PC-3 (cell line): ENCODE results near the gene PRELID1. TPM values are rescaled to one million over a fixed set of nuclear protein-coding genes. Genes with fewer than 3 reads are reported as not detected.

Source experiments
- ATAC-seq: fragments of 200-7000 bp; cut with Tn5 transposase; 2 replicates; pipeline ENCODE4 v1.9.1; 2020; ENCODE audit warnings: mild to moderate bottlenecking, moderate library complexity
- BruUV-seq: library from RNA; stranded (reverse); fragments of 400-500 nt; replicated peaks from 2 replicates; lab custom pipeline; 2021; lab: Mats Ljungman, UMichigan
- CTCF ChIA-PET: fragments of 300-600 bp; sonication (Branson Sonifier 250); formaldehyde crosslinking; loops from one replicate; lab custom pipeline; 2022; ENCODE audit warnings: antibody characterized with exemption; lab: Charles Lee
- POLR2A ChIA-PET: fragments of 300-600 bp; sonication (Branson Sonifier 250); formaldehyde crosslinking; loops from one replicate; lab custom pipeline; 2022; ENCODE audit warnings: antibody characterized with exemption; ENCODE audit not compliant: unreplicated experiment; lab: Charles Lee
- DNase-seq: peaks from one replicate; pipeline ENCODE4 v3.0.0-alpha.2; 2015
- H2AFZ ChIP-seq: fragments of 300-600 bp; sonication (generic); 2 replicates; pipeline ENCODE4 v1.6.0; 2016; ENCODE audit warnings: antibody characterized with exemption, low read length
- H3F3A ChIP-seq: fragments of 300-600 bp; sonication (generic); one replicate; pipeline ENCODE4 v1.6.0; 2017; ENCODE audit warnings: antibody characterized with exemption, low read length, control low read depth, mild to moderate bottlenecking; ENCODE audit not compliant: unreplicated experiment
- H3K27ac ChIP-seq: fragments of 300-600 bp; sonication (generic); 2 replicates; pipeline ENCODE4 v1.5.1; 2016; ENCODE audit warnings: mild to moderate bottlenecking, low read length
- H3K27me3 ChIP-seq: fragments of 300-600 bp; sonication (generic); 2 replicates; pipeline ENCODE4 v1.6.1; 2016; ENCODE audit warnings: low read length, mixed read lengths
- H3K36me3 ChIP-seq: fragments of 300-600 bp; sonication (generic); 2 replicates; pipeline ENCODE4 v1.6.1; 2016; ENCODE audit warnings: low read depth, mixed run types, low read length, mixed read lengths
- H3K4me1 ChIP-seq: fragments of 300-600 bp; sonication (generic); 2 replicates; pipeline ENCODE4 v1.5.1; 2016; ENCODE audit warnings: low read length; ENCODE audit not compliant: insufficient read depth
- H3K4me2 ChIP-seq: fragments of 300-600 bp; sonication (generic); 2 replicates; pipeline ENCODE4 v1.6.0; 2016; ENCODE audit warnings: low read length
- H3K4me3 ChIP-seq: fragments of 300-600 bp; sonication (generic); 2 replicates; pipeline ENCODE4 v1.5.1; 2016; ENCODE audit warnings: mild to moderate bottlenecking, low read length, mixed read lengths
- H3K79me2 ChIP-seq: fragments of 300-600 bp; sonication (generic); 2 replicates; pipeline ENCODE4 v1.6.1; 2017; ENCODE audit warnings: low read length, mixed read lengths
- H3K9ac ChIP-seq: fragments of 300-600 bp; sonication (generic); 2 replicates; pipeline ENCODE4 v1.6.0; 2016; ENCODE audit warnings: mild to moderate bottlenecking, low read length
- H3K9me2 ChIP-seq: fragments of 300-600 bp; sonication (generic); replicated peaks from 2 replicates; pipeline ENCODE4 v1.6.1; 2016; ENCODE audit warnings: mixed run types, low read length, mixed read lengths
- H3K9me3 ChIP-seq: fragments of 300-600 bp; sonication (generic); 2 replicates; pipeline ENCODE4 v1.6.1; 2016; ENCODE audit warnings: low read length, mixed read lengths
- H4K20me1 ChIP-seq: fragments of 300-600 bp; sonication (generic); 2 replicates; pipeline ENCODE4 v1.6.1; 2016; ENCODE audit warnings: low read length, mixed read lengths
- CTCF ChIP-seq: fragments of 300-600 bp; sonication (generic); conservative IDR thresholded peaks from 2 replicates; pipeline ENCODE4 v1.5.1; 2017; ENCODE audit warnings: antibody characterized with exemption, low read depth, mild to moderate bottlenecking, low read length
- EZH2 ChIP-seq: fragments of 300-600 bp; sonication (generic); IDR thresholded peaks from one replicate; pipeline ENCODE4 v1.6.1; 2017; ENCODE audit warnings: antibody characterized with exemption, mild to moderate bottlenecking, low read length; ENCODE audit not compliant: unreplicated experiment
- EZH2phosphoT487 ChIP-seq: fragments of 300-600 bp; sonication (generic); IDR thresholded peaks from 2 replicates; pipeline ENCODE4 v1.6.1; 2018; ENCODE audit warnings: mild to moderate bottlenecking, antibody characterized with exemption, low read length, borderline replicate concordance
- intact Hi-C: fragments of 100-400 bp; cut with micrococcal nuclease; formaldehyde crosslinking; loops from 2 replicates; pipeline ENCODE4 v1.9.0; 2023
- total RNA-seq: library from RNA; depleted of rRNA; stranded (reverse); fragments of >200 nt; gene quantifications from 2 replicates; pipeline ENCODE4 v1.2.3, GENCODE V29; 2014

Gene PRELID1
- total RNA-seq, 1 experiment from 2014 or later, result 505 TPM

- peaks cover 21% of the 10 kb centered on the region; the same call in 1 of the 2 replicates for H3K36me3 ChIP-seq
- H3K27ac ChIP-seq, result peak overlapping the region; percentile 92
- peak overlapping the region; percentile 97 for H3K4me2 ChIP-seq
- H3K9me3 ChIP-seq, result no peaks in the 10 kb centered on the region
- BruUV-seq, result no TSS peak
- peaks cover 47% of the 10 kb centered on the region for H3K79me2 ChIP-seq
- ChIA-PET CTCF (interaction anchor here (0.6 to 1.8 kb wide), 6 partner anchors 10 to 190 kb away, joined by 3 to 8 read pairs (median 4); no protein-coding TSS in a partner anchor), POLR2A (no interaction called here)
- H3K9me2 ChIP-seq, result no peaks in the 10 kb centered on the region
- DNase-seq (peak; percentile 48), ATAC-seq (peak; percentile 18)
- intact Hi-C loops, result loop anchor here (5.0 kb wide), 2 partner anchors 170 to 195 kb away; partner anchors contain the start of genes NSD1 and PDLIM7
- peaks cover 19% of the 10 kb centered on the region for H3F3A ChIP-seq
- peaks cover 25% of the 10 kb centered on the region for H4K20me1 ChIP-seq
- H3K9ac ChIP-seq, result peak overlapping the region; percentile 89
- H3K27me3 ChIP-seq, result no peaks in the 10 kb centered on the region
- H2AFZ ChIP-seq, result peak overlapping the region; percentile 93; the same call in 1 of the 2 replicates
- H3K4me1 ChIP-seq, result peaks cover 53% of the 10 kb centered on the region
- no peak for TF ChIP-seq EZH2
- peak; percentile 40; the same call in 1 of the 2 replicates for TF ChIP-seq CTCF
- no peak for TF ChIP-seq EZH2phosphoT487
- H3K4me3 ChIP-seq, result peak overlapping the region; percentile 86
Observed at GRCh38 chr5:177302354-177303110, 1.1 kb upstream of the PRELID1 start.

- ChIA-PET POLR2A (no interaction called here), CTCF (no interaction called here)
- BruUV-seq, result no TSS peak
- H3K4me1 ChIP-seq, result peaks cover 53% of the 10 kb centered on the region
- H3F3A ChIP-seq, result peaks cover 19% of the 10 kb centered on the region
- peak overlapping the region; percentile 92 for H3K27ac ChIP-seq
- TF ChIP-seq EZH2, result no peak
- no peak for TF ChIP-seq CTCF
- TF ChIP-seq EZH2phosphoT487, result no peak
- ATAC-seq (no peak), DNase-seq (no peak)
- peaks cover 18% of the 10 kb centered on the region; the same call in 1 of the 2 replicates for H3K36me3 ChIP-seq
- H2AFZ ChIP-seq, result peak overlapping the region; percentile 31; the same call in 1 of the 2 replicates
- H3K9me3 ChIP-seq, result no peaks in the 10 kb centered on the region
- no peaks in the 10 kb centered on the region for H3K9me2 ChIP-seq
- H3K4me2 ChIP-seq, result peak overlapping the region; percentile 97
- peaks cover 25% of the 10 kb centered on the region for H4K20me1 ChIP-seq
- H3K27me3 ChIP-seq, result no peaks in the 10 kb centered on the region
- intact Hi-C loops, result loop anchor here (5.0 kb wide), 2 partner anchors 172 to 193 kb away; partner anchors contain the start of genes NSD1 and PDLIM7
- peak overlapping the region; percentile 89 for H3K9ac ChIP-seq
- peaks cover 47% of the 10 kb centered on the region for H3K79me2 ChIP-seq
- peak overlapping the region; percentile 86 for H3K4me3 ChIP-seq
Observed at GRCh38 chr5:177303925-177304391, 359 bp downstream of the PRELID1 start.
